DOHH2 (cell line): ENCODE results near the gene PAPOLA.

Experiments used
- EZH2phosphoT487 ChIP-seq: fragments of 200-600 bp; sonication (generic); IDR thresholded peaks from 2 replicates; pipeline ENCODE4 v1.6.1; 2017; ENCODE audit warnings: borderline replicate concordance, mild to moderate bottlenecking, antibody characterized with exemption, low read length, moderate library complexity, mixed read lengths
- TF ChIP-seq, protein P1 (sequence below): fragments of 200-600 bp; sonication (generic); IDR thresholded peaks from one replicate; pipeline ENCODE4 v1.5.1; 2014; ENCODE audit warnings: antibody characterized with exemption, mild to moderate bottlenecking, low read depth, low read length; ENCODE audit not compliant: poor library complexity, severe bottlenecking

DNA sequence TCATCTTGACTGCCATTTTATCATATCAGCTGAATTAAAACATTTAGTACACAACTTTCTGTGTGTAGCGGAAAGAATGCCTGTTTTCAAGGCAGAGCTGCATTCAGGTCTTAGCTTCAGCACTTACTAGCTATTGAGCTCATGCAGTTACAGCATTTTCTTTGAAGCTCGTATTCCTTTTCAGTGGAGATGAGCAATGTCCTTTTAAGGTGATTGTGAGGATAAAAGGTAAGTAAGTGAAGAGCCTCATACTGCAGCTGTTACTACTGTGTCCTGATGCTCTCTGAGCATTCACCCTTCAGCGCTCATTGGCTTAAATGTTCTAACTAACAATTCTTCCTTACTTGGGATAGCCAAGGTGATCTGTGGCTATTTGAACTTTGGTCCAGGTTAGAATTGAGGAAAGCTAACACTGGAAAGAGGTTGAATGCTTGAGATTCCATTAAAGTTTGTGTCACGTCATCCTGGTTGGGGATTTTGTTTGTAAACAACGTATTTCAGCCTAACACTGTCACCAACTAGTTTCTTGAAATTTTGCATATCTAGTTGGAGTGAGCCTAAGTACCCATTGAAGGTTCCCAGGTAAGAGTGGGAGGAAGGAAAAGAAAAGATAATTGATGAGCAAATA lies 71.4 kb downstream of the PAPOLA start:
- TF ChIP-seq, protein P1, sequence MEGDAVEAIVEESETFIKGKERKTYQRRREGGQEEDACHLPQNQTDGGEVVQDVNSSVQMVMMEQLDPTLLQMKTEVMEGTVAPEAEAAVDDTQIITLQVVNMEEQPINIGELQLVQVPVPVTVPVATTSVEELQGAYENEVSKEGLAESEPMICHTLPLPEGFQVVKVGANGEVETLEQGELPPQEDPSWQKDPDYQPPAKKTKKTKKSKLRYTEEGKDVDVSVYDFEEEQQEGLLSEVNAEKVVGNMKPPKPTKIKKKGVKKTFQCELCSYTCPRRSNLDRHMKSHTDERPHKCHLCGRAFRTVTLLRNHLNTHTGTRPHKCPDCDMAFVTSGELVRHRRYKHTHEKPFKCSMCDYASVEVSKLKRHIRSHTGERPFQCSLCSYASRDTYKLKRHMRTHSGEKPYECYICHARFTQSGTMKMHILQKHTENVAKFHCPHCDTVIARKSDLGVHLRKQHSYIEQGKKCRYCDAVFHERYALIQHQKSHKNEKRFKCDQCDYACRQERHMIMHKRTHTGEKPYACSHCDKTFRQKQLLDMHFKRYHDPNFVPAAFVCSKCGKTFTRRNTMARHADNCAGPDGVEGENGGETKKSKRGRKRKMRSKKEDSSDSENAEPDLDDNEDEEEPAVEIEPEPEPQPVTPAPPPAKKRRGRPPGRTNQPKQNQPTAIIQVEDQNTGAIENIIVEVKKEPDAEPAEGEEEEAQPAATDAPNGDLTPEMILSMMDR = no peak
- TF ChIP-seq EZH2phosphoT487 = no peak
